ENCODE data around the gene ATP11A.

ATP11A gene

GRCh38 chr13:112759827-112760226 lies 70.0 kb downstream of the ATP11A start:
- DNase-seq (ENCODE audit: low read depth in 2 of 2) = no peak

- no peak for DNase-seq (ENCODE audit: low read depth in 2 of 2)
Measured at GRCh38 chr13:112760435-112760834, 70.6 kb downstream of the ATP11A start.

GRCh38 chr13:112760931-112761330 lies 71.1 kb downstream of the ATP11A start:
- no peak for DNase-seq (ENCODE audit: low read depth in 2 of 2)

- DNase-seq (ENCODE audit: low read depth in 2 of 2) = no peak
Measured at GRCh38 chr13:112761701-112762689, 72.2 kb downstream of the ATP11A start.

GRCh38 chr13:112762690-112763080 lies 72.8 kb downstream of the ATP11A start:
- DNase-seq (ENCODE audit: low read depth in 2 of 2) = no peak

- no peak for DNase-seq (ENCODE audit: low read depth in 2 of 2)
Measured at GRCh38 chr13:112764028-112764427, 74.2 kb downstream of the ATP11A start.

GRCh38 chr13:112764864-112765561 lies 75.2 kb downstream of the ATP11A start:
- no peak for DNase-seq (ENCODE audit: low read depth in 2 of 2)

GRCh38 chr13:112765731-112766130 lies 75.9 kb downstream of the ATP11A start:
- DNase-seq (ENCODE audit: low read depth in 2 of 2) = no peak

- DNase-seq (ENCODE audit: low read depth in 2 of 2) = no peak
Measured at GRCh38 chr13:112766336-112766735, 76.5 kb downstream of the ATP11A start.

- no peak for DNase-seq (ENCODE audit: low read depth in 2 of 2)
Measured at GRCh38 chr13:112767506-112768471, 78.0 kb downstream of the ATP11A start.

- no peak for DNase-seq (ENCODE audit: low read depth in 2 of 2)
Measured at GRCh38 chr13:112768795-112769481, 79.1 kb downstream of the ATP11A start.

GRCh38 chr13:112769615-112770014 lies 79.8 kb downstream of the ATP11A start:
- DNase-seq (ENCODE audit: low read depth in 2 of 2) = no peak

- DNase-seq (ENCODE audit: low read depth in 2 of 2) = no peak
Measured at GRCh38 chr13:112770504-112770903, 80.7 kb downstream of the ATP11A start.

- no peak for DNase-seq (ENCODE audit: low read depth in 2 of 2)
Measured at GRCh38 chr13:112771139-112771876, 81.5 kb downstream of the ATP11A start.

- no peak for DNase-seq (ENCODE audit: low read depth in 2 of 2)
Measured at GRCh38 chr13:112771877-112772538, 82.2 kb downstream of the ATP11A start.

GRCh38 chr13:112772539-112772909 lies 82.7 kb downstream of the ATP11A start:
- no peak for DNase-seq (ENCODE audit: low read depth in 2 of 2)

GRCh38 chr13:112772929-112773328 lies 83.1 kb downstream of the ATP11A start:
- DNase-seq (ENCODE audit: low read depth in 2 of 2) = no peak

GRCh38 chr13:112773601-112774447 lies 84.0 kb downstream of the ATP11A start:
- no peak for DNase-seq (ENCODE audit: low read depth in 2 of 2)

GRCh38 chr13:112774448-112774792 lies 84.6 kb downstream of the ATP11A start:
- no peak for DNase-seq (ENCODE audit: low read depth in 2 of 2)
